Endodermal cell (in vitro differentiated cells): ENCODE measurements around the gene ASXL2. TPM values are rescaled to one million over a fixed set of nuclear protein-coding genes. Genes with fewer than 3 reads are reported as not detected.

ENCODE experiments used
- DNase-seq: peaks from one replicate; pipeline ENCODE4 v3.0.0-alpha.2; 2017
- H3K27ac ChIP-seq: 2 replicates; pipeline ENCODE4 v1.5.1; 2013; ENCODE audit warnings: mild to moderate bottlenecking, low read depth, low read length, moderate library complexity
- H3K27me3 ChIP-seq: 2 replicates; pipeline ENCODE4 v1.6.1; 2013; ENCODE audit warnings: mild to moderate bottlenecking, low read length, moderate library complexity; ENCODE audit not compliant: insufficient read depth, control insufficient read depth, poor library complexity, severe bottlenecking
- H3K36me3 ChIP-seq: 2 replicates; pipeline ENCODE4 v1.7.0; 2013; ENCODE audit warnings: mild to moderate bottlenecking, low read length, moderate library complexity; ENCODE audit not compliant: control insufficient read depth, insufficient read depth
- H3K4me1 ChIP-seq: one replicate; pipeline ENCODE4 v1.7.0; 2013; ENCODE audit warnings: low read length; ENCODE audit not compliant: control insufficient read depth, insufficient read depth
- H3K4me3 ChIP-seq: 2 replicates; pipeline ENCODE4 v1.5.1; 2013; ENCODE audit warnings: mild to moderate bottlenecking, low read length, moderate library complexity
- H3K9ac ChIP-seq: 2 replicates; pipeline ENCODE4 v1.6.1; 2013; ENCODE audit warnings: mild to moderate bottlenecking, low read length, moderate library complexity; ENCODE audit not compliant: poor library complexity, severe bottlenecking; ENCODE audit errors: extremely low read depth
- H3K9me3 ChIP-seq: 2 replicates; pipeline ENCODE4 v1.6.1; 2013; ENCODE audit warnings: mild to moderate bottlenecking, low read length, moderate library complexity; ENCODE audit not compliant: control insufficient read depth
- H3K27ac Mint-ChIP-seq: 2 replicates; pipeline ENCODE4 v1.8.0; 2020; ENCODE audit warnings: mixed read lengths
- H3K27me3 Mint-ChIP-seq: 2 replicates; pipeline ENCODE4 v1.8.0; 2021; ENCODE audit warnings: mild to moderate bottlenecking, mixed read lengths; ENCODE audit not compliant: insufficient read depth
- H3K36me3 Mint-ChIP-seq: 2 replicates; pipeline ENCODE4 v1.8.0; 2020; ENCODE audit warnings: low read depth, mixed read lengths
- H3K4me1 Mint-ChIP-seq: 2 replicates; pipeline ENCODE4 v1.8.0; 2020; ENCODE audit warnings: mixed read lengths
- H3K4me3 Mint-ChIP-seq: 2 replicates; pipeline ENCODE4 v1.8.0; 2020; ENCODE audit warnings: mild to moderate bottlenecking, moderate library complexity, mixed read lengths
- H3K9me3 Mint-ChIP-seq: 2 replicates; pipeline ENCODE4 v1.8.0; 2020; ENCODE audit warnings: mild to moderate bottlenecking, mixed read lengths
- WGBS, 2 experiments: methylation state at CpG; one replicate each; pipeline versions ENCODE4 v1.1.5 to v1.1.7; 2013; ENCODE audit warnings: missing lambda C conversion rate in 2 of 2, mixed read lengths in 1 of 2; ENCODE audit not compliant: insufficient coverage in 1 of 2, insufficient read length in 1 of 2; 5-methylcytosine and 5-hydroxymethylcytosine counted together
- total RNA-seq, 2 donors: library from RNA; stranded (reverse); fragmentation: NEBNext Ultra II Directional in 1 of 2; extraction: Animal tissue kit (Norgen Biotek cat#: 25700) in 1 of 2; gene quantifications; 2 replicates in 1 of 2; 3 replicates in 1 of 2; pipeline ENCODE4 v1.2.1, GENCODE V29; 2021
- TF ChIP-seq, protein P1 (sequence below): fragments of 200-600 bp; sonication (generic); conservative IDR thresholded peaks from 2 replicates; pipeline ENCODE4 v1.5.0; 2021; ENCODE audit warnings: antibody characterized with exemption, mild to moderate bottlenecking

Gene ASXL2
- total RNA-seq, 2 donors from 2014 or later: 33.2 to 41.7 TPM

DNA sequence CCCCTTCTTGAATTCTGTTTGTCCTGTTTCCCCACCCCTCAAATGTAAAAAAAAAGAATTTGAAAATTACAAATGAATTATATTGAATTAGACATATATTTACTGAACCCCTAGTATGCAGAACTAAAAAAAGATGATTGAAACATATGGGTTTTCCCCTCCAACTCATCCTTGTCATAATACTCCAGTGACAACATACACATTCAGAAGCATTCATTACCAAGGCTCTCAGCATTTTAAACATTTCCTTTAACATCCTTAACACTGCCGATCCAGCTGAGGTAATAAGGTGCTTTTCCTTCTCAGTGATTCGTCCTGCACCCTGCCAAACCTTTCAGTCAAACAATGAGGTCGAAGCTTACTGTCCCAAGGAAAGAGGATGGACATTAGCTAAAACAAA lies 151.8 kb downstream of the ASXL2 start:
- Mint-ChIP-seq H3K36me3 (no peaks in the 10 kb centered on the region), H3K9me3 (peaks cover 8% of the 10 kb centered on the region), H3K27ac (no peak overlapping the region), H3K4me1 (peaks cover 2% of the 10 kb centered on the region), H3K4me3 (no peak overlapping the region), H3K27me3 (no peaks in the 10 kb centered on the region)
- Histone ChIP-seq H3K9me3 (no peaks in the 10 kb centered on the region), H3K4me3 (no peak overlapping the region), H3K27ac (no peak overlapping the region), H3K36me3 (no peaks in the 10 kb centered on the region), H3K4me1 (no peaks in the 10 kb centered on the region), H3K27me3 (no peaks in the 10 kb centered on the region), H3K9ac (no peak overlapping the region)
- whole genome bisulfite sequencing, 2 experiments: 92 to 95% methylated on average over 3 of the region's 3 CpGs
- no peak for DNase-seq
- TF ChIP-seq, protein P1, sequence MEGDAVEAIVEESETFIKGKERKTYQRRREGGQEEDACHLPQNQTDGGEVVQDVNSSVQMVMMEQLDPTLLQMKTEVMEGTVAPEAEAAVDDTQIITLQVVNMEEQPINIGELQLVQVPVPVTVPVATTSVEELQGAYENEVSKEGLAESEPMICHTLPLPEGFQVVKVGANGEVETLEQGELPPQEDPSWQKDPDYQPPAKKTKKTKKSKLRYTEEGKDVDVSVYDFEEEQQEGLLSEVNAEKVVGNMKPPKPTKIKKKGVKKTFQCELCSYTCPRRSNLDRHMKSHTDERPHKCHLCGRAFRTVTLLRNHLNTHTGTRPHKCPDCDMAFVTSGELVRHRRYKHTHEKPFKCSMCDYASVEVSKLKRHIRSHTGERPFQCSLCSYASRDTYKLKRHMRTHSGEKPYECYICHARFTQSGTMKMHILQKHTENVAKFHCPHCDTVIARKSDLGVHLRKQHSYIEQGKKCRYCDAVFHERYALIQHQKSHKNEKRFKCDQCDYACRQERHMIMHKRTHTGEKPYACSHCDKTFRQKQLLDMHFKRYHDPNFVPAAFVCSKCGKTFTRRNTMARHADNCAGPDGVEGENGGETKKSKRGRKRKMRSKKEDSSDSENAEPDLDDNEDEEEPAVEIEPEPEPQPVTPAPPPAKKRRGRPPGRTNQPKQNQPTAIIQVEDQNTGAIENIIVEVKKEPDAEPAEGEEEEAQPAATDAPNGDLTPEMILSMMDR: no peak

- no peak overlapping the region for H3K9ac ChIP-seq
- WGBS, 2 experiments: 90 to 100% methylated on average over 1 to 3 of the region's 3 CpGs
- H3K9me3 ChIP-seq: no peaks in the 10 kb centered on the region
- no peaks in the 10 kb centered on the region for H3K4me1 ChIP-seq
- TF ChIP-seq, protein P1: no peak
- Mint-ChIP-seq H3K27me3 (no peaks in the 10 kb centered on the region), H3K4me3 (no peak overlapping the region), H3K4me1 (peaks cover 4% of the 10 kb centered on the region), H3K27ac (no peak overlapping the region), H3K36me3 (no peaks in the 10 kb centered on the region), H3K9me3 (peaks cover 8% of the 10 kb centered on the region)
- DNase-seq: no peak
- H3K4me3 ChIP-seq: no peak overlapping the region
- H3K36me3 ChIP-seq: no peaks in the 10 kb centered on the region
- H3K27me3 ChIP-seq: no peaks in the 10 kb centered on the region
- H3K27ac ChIP-seq: no peak overlapping the region
These were observed 152.4 kb downstream of the ASXL2 start for GRCh38 chr2:25725877-25726276.

DNA sequence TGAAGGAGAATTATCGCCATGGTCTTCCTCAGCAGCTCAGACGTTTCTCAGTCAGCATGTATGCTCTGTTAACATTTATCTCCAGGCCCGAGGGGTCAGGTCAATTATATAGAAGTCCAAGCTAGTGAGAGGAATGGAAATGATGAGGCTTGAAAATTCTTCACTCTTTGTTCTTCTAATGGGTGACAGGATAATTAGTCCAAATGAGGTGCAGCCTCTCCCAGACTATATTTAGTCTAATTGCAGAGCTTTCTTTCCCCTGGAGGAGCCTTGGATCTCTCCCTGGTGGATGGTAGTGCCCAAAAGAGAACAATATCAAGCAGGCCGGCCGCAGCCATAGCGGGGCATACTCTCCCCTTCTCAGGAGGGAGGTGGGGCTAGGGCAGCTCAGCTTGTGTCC lies 153.5 kb downstream of the ASXL2 start:
- H3K9me3 ChIP-seq: no peaks in the 10 kb centered on the region
- no peak overlapping the region for H3K4me3 ChIP-seq
- no peak overlapping the region for H3K27ac Mint-ChIP-seq
- no peak overlapping the region for H3K27ac ChIP-seq
- peaks cover 4% of the 10 kb centered on the region for H3K4me1 Mint-ChIP-seq
- H3K27me3 ChIP-seq: no peaks in the 10 kb centered on the region
- H3K36me3 Mint-ChIP-seq: no peaks in the 10 kb centered on the region
- H3K4me3 Mint-ChIP-seq: no peak overlapping the region
- no peaks in the 10 kb centered on the region for H3K36me3 ChIP-seq
- no peaks in the 10 kb centered on the region for H3K27me3 Mint-ChIP-seq
- H3K4me1 ChIP-seq: no peaks in the 10 kb centered on the region
- TF ChIP-seq, protein P1: no peak
- 95 to 96% methylated on average over 4 to 6 of the region's 6 CpGs for WGBS, 2 experiments
- no peak for DNase-seq
- H3K9me3 Mint-ChIP-seq: peaks cover 8% of the 10 kb centered on the region
- no peak overlapping the region for H3K9ac ChIP-seq
